GM23338 (cell line): ENCODE data around the gene SLC6A19. TPM values are rescaled to one million over a fixed set of nuclear protein-coding genes. Genes with fewer than 3 reads are reported as not detected.

Experiments used
- ATAC-seq: fragments of 200-7000 bp; cut with Tn5 transposase; 3 replicates; pipeline ENCODE4 v1.9.1; 2020
- DNase-seq: peaks from one replicate; pipeline ENCODE4 v3.0.0-alpha.2; 2015; ENCODE audit warnings: low spot score
- H2AFZ ChIP-seq: fragments of 200-600 bp; sonication (generic); 2 replicates; pipeline ENCODE4 v1.8.0; 2016; ENCODE audit warnings: antibody characterized with exemption, mild to moderate bottlenecking, moderate library complexity
- H3F3A ChIP-seq: fragments of 200-600 bp; sonication (generic); replicated peaks from 2 replicates; pipeline ENCODE4 v1.8.0; 2017; ENCODE audit warnings: antibody characterized with exemption, mixed run types, low read depth
- H3K27ac ChIP-seq: fragments of 200-600 bp; sonication (generic); 2 replicates; pipeline ENCODE4 v1.6.1; 2016; ENCODE audit warnings: low read depth
- H3K27me3 ChIP-seq: fragments of 200-600 bp; sonication (generic); 2 replicates; pipeline ENCODE4 v1.8.0; 2016; ENCODE audit warnings: mild to moderate bottlenecking, mixed run types, moderate library complexity; ENCODE audit not compliant: insufficient read depth
- H3K36me3 ChIP-seq: fragments of 200-600 bp; sonication (generic); 2 replicates; pipeline ENCODE4 v1.8.0; 2016; ENCODE audit warnings: mild to moderate bottlenecking; ENCODE audit not compliant: insufficient read depth
- H3K4me1 ChIP-seq: fragments of 200-600 bp; sonication (generic); 2 replicates; pipeline ENCODE4 v1.8.0; 2016; ENCODE audit warnings: mild to moderate bottlenecking, moderate library complexity; ENCODE audit not compliant: insufficient read depth
- H3K4me2 ChIP-seq: fragments of 200-600 bp; sonication (generic); 2 replicates; pipeline ENCODE4 v1.7.1; 2017; ENCODE audit warnings: mixed run types
- H3K4me3 ChIP-seq: fragments of 200-600 bp; sonication (generic); 2 replicates; pipeline ENCODE4 v1.6.1; 2016; ENCODE audit warnings: mixed run types
- H3K79me2 ChIP-seq: fragments of 200-600 bp; sonication (generic); replicated peaks from 2 replicates; pipeline ENCODE4 v1.8.0; 2017; ENCODE audit warnings: mild to moderate bottlenecking; ENCODE audit not compliant: insufficient read depth
- H3K9me2 ChIP-seq: fragments of 200-600 bp; sonication (generic); 2 replicates; pipeline ENCODE4 v1.8.0; 2017; ENCODE audit not compliant: insufficient read depth
- H4K20me1 ChIP-seq: fragments of 200-600 bp; sonication (generic); replicated peaks from 2 replicates; pipeline ENCODE4 v1.8.0; 2017; ENCODE audit warnings: mild to moderate bottlenecking; ENCODE audit not compliant: insufficient read depth
- H3K27ac Mint-ChIP-seq: 2 replicates; pipeline ENCODE4 v1.8.0; 2020; ENCODE audit warnings: inconsistent platforms, mild to moderate bottlenecking, moderate library complexity, mixed read lengths
- H3K27me3 Mint-ChIP-seq: 3 replicates; pipeline ENCODE4 v1.8.0; 2022; ENCODE audit warnings: low read depth, mild to moderate bottlenecking, moderate library complexity, mixed read lengths, inconsistent platforms; ENCODE audit not compliant: insufficient read depth, poor library complexity
- H3K36me3 Mint-ChIP-seq: 3 replicates; pipeline ENCODE4 v1.8.0; 2021; ENCODE audit warnings: low read depth, mild to moderate bottlenecking, inconsistent platforms, moderate library complexity, mixed read lengths
- H3K4me1 Mint-ChIP-seq: 3 replicates; pipeline ENCODE4 v1.8.0; 2020; ENCODE audit warnings: mild to moderate bottlenecking, inconsistent platforms, mixed read lengths
- H3K4me3 Mint-ChIP-seq: 3 replicates; pipeline ENCODE4 v1.8.0; 2021; ENCODE audit warnings: moderate library complexity, mild to moderate bottlenecking, inconsistent platforms, mixed read lengths
- H3K9me3 Mint-ChIP-seq: 3 replicates; pipeline ENCODE4 v1.8.0; 2020; ENCODE audit warnings: moderate library complexity, mild to moderate bottlenecking, inconsistent platforms, mixed read lengths
- CREB1 ChIP-seq: fragments of 250-450 bp; sonication (Bioruptor Pico); IDR thresholded peaks from 2 replicates; pipeline ENCODE4 v1.5.0; 2020; ENCODE audit warnings: low read depth, mild to moderate bottlenecking, moderate library complexity
- CTCF ChIP-seq, 2 experiments: fragments of 200-600 bp in 1 of 2; sonication (generic) in 1 of 2; conservative IDR thresholded peaks; 2 replicates each; pipeline versions ENCODE4 v1.5.1 to v1.6.1; 2016 to 2017; ENCODE audit warnings: antibody characterized with exemption in 2 of 2, low read depth in 2 of 2, mild to moderate bottlenecking in 2 of 2, moderate library complexity in 1 of 2
- EZH2 ChIP-seq: fragments of 200-600 bp; sonication (generic); IDR thresholded peaks from one replicate; pipeline ENCODE4 v1.8.0; 2017; ENCODE audit warnings: antibody characterized with exemption, mild to moderate bottlenecking, low read depth; ENCODE audit not compliant: unreplicated experiment
- POLR2AphosphoS5 ChIP-seq: IDR thresholded peaks from 2 replicates; pipeline ENCODE4 v1.6.1; 2016; ENCODE audit warnings: antibody characterized with exemption, low read depth
- REST ChIP-seq: IDR thresholded peaks from one replicate; pipeline ENCODE4 v1.6.1; 2018; ENCODE audit warnings: antibody characterized with exemption; ENCODE audit not compliant: unreplicated experiment
- polyA plus RNA-seq: library from polyadenylated mRNA; unstranded; fragments of >200 nt; fragmentation: Nextera tagmentation; extraction: Ambion mirVana; gene quantifications from 2 replicates; pipeline ENCODE4 v1.2.1, GENCODE V29; 2016
- total RNA-seq: library from RNA; depleted of rRNA; stranded (reverse); fragments of >200 nt; shearing (Covaris generic); gene quantifications from 2 replicates; pipeline ENCODE4 v1.2.3, GENCODE V29; 2014
- TF ChIP-seq, protein P1 (sequence below): IDR thresholded peaks from 2 replicates; pipeline ENCODE4 v1.6.1; 2016; ENCODE audit warnings: antibody characterized with exemption

SLC6A19 gene
- total and polyA plus RNA-seq, 2 experiments from 2014 or later: not detected

- Histone ChIP-seq H3K4me2 (no peak overlapping the region), H3K79me2 (no peaks in the 10 kb centered on the region), H3K4me1 (no peaks in the 10 kb centered on the region), H3K27me3 (no peaks in the 10 kb centered on the region), H4K20me1 (no peaks in the 10 kb centered on the region), H3K36me3 (no peaks in the 10 kb centered on the region), H3F3A (no peaks in the 10 kb centered on the region), H3K4me3 (no peak overlapping the region), H3K27ac (no peak overlapping the region), H2AFZ (no peak overlapping the region), H3K9me2 (no peaks in the 10 kb centered on the region)
- no peaks in the 10 kb centered on the region; the same call in 2 of the 3 replicates for H3K9me3 Mint-ChIP-seq
- TF ChIP-seq, protein P1, sequence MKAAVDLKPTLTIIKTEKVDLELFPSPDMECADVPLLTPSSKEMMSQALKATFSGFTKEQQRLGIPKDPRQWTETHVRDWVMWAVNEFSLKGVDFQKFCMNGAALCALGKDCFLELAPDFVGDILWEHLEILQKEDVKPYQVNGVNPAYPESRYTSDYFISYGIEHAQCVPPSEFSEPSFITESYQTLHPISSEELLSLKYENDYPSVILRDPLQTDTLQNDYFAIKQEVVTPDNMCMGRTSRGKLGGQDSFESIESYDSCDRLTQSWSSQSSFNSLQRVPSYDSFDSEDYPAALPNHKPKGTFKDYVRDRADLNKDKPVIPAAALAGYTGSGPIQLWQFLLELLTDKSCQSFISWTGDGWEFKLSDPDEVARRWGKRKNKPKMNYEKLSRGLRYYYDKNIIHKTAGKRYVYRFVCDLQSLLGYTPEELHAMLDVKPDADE: no peak
- no peak for TF ChIP-seq EZH2
- no peak for TF ChIP-seq CTCF (conservative IDR thresholded peaks at IDR 0.05; ENCODE audit: low read depth in 2 of 2)
- no peak overlapping the region for H3K4me3 Mint-ChIP-seq
- H3K4me1 Mint-ChIP-seq: no peaks in the 10 kb centered on the region; the same call in 2 of the 3 replicates
- ATAC-seq: no peak
- DNase-seq: no peak
- peaks cover 5% of the 10 kb centered on the region for H3K27me3 Mint-ChIP-seq
- no peak overlapping the region for H3K27ac Mint-ChIP-seq
- peaks cover 10% of the 10 kb centered on the region; the same call in 2 of the 3 replicates for H3K36me3 Mint-ChIP-seq
Measured at GRCh38 chr5:1255081-1255561, 53.7 kb downstream of the SLC6A19 start.

- Histone ChIP-seq H3K9me2 (no peaks in the 10 kb centered on the region), H3F3A (no peaks in the 10 kb centered on the region), H4K20me1 (no peaks in the 10 kb centered on the region), H3K4me3 (no peak overlapping the region), H3K27me3 (no peaks in the 10 kb centered on the region), H2AFZ (no peak overlapping the region), H3K4me1 (no peaks in the 10 kb centered on the region), H3K36me3 (no peaks in the 10 kb centered on the region), H3K27ac (no peak overlapping the region), H3K79me2 (no peaks in the 10 kb centered on the region), H3K4me2 (no peak overlapping the region)
- Mint-ChIP-seq H3K4me1 (no peaks in the 10 kb centered on the region; the same call in 2 of the 3 replicates), H3K27ac (no peak overlapping the region), H3K9me3 (peaks cover 2% of the 10 kb centered on the region; the same call in 1 of the 3 replicates), H3K27me3 (peaks cover 9% of the 10 kb centered on the region), H3K36me3 (peaks cover 27% of the 10 kb centered on the region), H3K4me3 (no peak overlapping the region)
- no peak for DNase-seq
- ATAC-seq: no peak
- TF ChIP-seq CREB1: no peak
- TF ChIP-seq POLR2AphosphoS5: no peak
- TF ChIP-seq CTCF (conservative IDR thresholded peaks at IDR 0.05; ENCODE audit: low read depth in 2 of 2): no peak
- TF ChIP-seq REST: no peak
Measured at GRCh38 chr5:1256776-1257175, 55.4 kb downstream of the SLC6A19 start.
